GM12891 (cell line): ENCODE results near the gene AGBL1.
"Not testable (repeated sequence)": the region's sequence is repeated elsewhere in the genome, so short reads cannot be mapped to it uniquely, and the experiment has no call there.

ENCODE experiments used
- DNase-seq: peaks from one replicate; pipeline ENCODE4 v3.0.0; 2011; ENCODE audit warnings: low spot score; ENCODE audit not compliant: insufficient read length
- FAIRE-seq: peaks from 2 replicates; lab custom pipeline; 2011; peaks lifted over from hg19 to GRCh38; lab: Jason Lieb, UNC
- PAX5 ChIP-seq: IDR thresholded peaks from 2 replicates; pipeline ENCODE4 v1.6.1; 2011; ENCODE audit warnings: low read length, moderate library complexity, mild to moderate bottlenecking; ENCODE audit not compliant: insufficient read depth, severe bottlenecking
- POLR2A ChIP-seq: IDR thresholded peaks from 2 replicates; pipeline ENCODE4 v1.6.1; 2011; ENCODE audit warnings: low read depth, low read length, control low read depth
- POLR2AphosphoS5 ChIP-seq: IDR thresholded peaks from 2 replicates; pipeline ENCODE4 v1.6.1; 2011; ENCODE audit warnings: low read depth, low read length, control low read depth
- POU2F2 ChIP-seq: IDR thresholded peaks from 2 replicates; pipeline ENCODE4 v1.6.1; 2011; ENCODE audit warnings: low read depth, mild to moderate bottlenecking, control low read depth, low read length, moderate library complexity
- SPI1 ChIP-seq: IDR thresholded peaks from 2 replicates; pipeline ENCODE4 v1.6.1; 2011; ENCODE audit warnings: low read depth, low read length, control low read depth
- TAF1 ChIP-seq: IDR thresholded peaks from 2 replicates; pipeline ENCODE4 v1.6.1; 2011; ENCODE audit warnings: low read depth, low read length, control low read depth

AGBL1 gene

GRCh38 chr15:86080302-86080701 lies 631 bp downstream of the AGBL1 start:
- TF ChIP-seq POLR2A, result no peak
- TF ChIP-seq TAF1, result no peak
- TF ChIP-seq SPI1, result no peak
- TF ChIP-seq POLR2AphosphoS5, result no peak
- TF ChIP-seq POU2F2, result no peak
- TF ChIP-seq PAX5, result no peak
- no peak for FAIRE-seq
- no peak for DNase-seq

GRCh38 chr15:86082619-86083380 lies 3.1 kb downstream of the AGBL1 start:
- DNase-seq (no peak), FAIRE-seq (no peak)
- no peak for TF ChIP-seq POU2F2
- TF ChIP-seq POLR2A, result no peak
- TF ChIP-seq SPI1, result no peak
- TF ChIP-seq PAX5, result no peak
- TF ChIP-seq TAF1, result no peak
- no peak for TF ChIP-seq POLR2AphosphoS5

- FAIRE-seq (no peak), DNase-seq (no peak)
- TF ChIP-seq SPI1 (no peak), POU2F2 (no peak), PAX5 (no peak), TAF1 (no peak)
Measured at GRCh38 chr15:86087808-86088207, 8.1 kb downstream of the AGBL1 start.

- FAIRE-seq, result no peak
- TF ChIP-seq POLR2AphosphoS5 (no peak), TAF1 (no peak), SPI1 (no peak), PAX5 (no peak), POLR2A (no peak), POU2F2 (no peak)
- no peak for DNase-seq
Measured at GRCh38 chr15:86089422-86089821, 9.8 kb downstream of the AGBL1 start.

- DNase-seq (no peak), FAIRE-seq (no peak)
- TF ChIP-seq POLR2AphosphoS5 (no peak), SPI1 (no peak), POU2F2 (no peak), POLR2A (no peak), PAX5 (no peak), TAF1 (no peak)
Measured at GRCh38 chr15:86101818-86102217, 22.1 kb downstream of the AGBL1 start.

- DNase-seq, result no peak
- FAIRE-seq, result no peak
- TF ChIP-seq POLR2AphosphoS5 (no peak), SPI1 (no peak), TAF1 (no peak), PAX5 (no peak), POLR2A (no peak), POU2F2 (no peak)
Measured at GRCh38 chr15:86103825-86104224, 24.2 kb downstream of the AGBL1 start.

GRCh38 chr15:86106306-86106705 lies 26.6 kb downstream of the AGBL1 start:
- FAIRE-seq, result no peak
- TF ChIP-seq POLR2AphosphoS5 (no peak), PAX5 (no peak), POU2F2 (no peak)
- DNase-seq, result no peak

- TF ChIP-seq POLR2A (no peak), TAF1 (no peak), PAX5 (no peak), POLR2AphosphoS5 (no peak), SPI1 (no peak), POU2F2 (no peak)
- no peak for FAIRE-seq
Measured at GRCh38 chr15:86115145-86115801, 35.6 kb downstream of the AGBL1 start.

GRCh38 chr15:86121568-86122225 lies 42.0 kb downstream of the AGBL1 start:
- FAIRE-seq, result no peak
- DNase-seq, result no peak
- TF ChIP-seq SPI1 (no peak), POU2F2 (no peak), POLR2A (no peak), POLR2AphosphoS5 (no peak), PAX5 (no peak), TAF1 (no peak)

More at GRCh38 chr15:86115145-86115801, 35.6 kb downstream of the AGBL1 start:
- no peak for DNase-seq

GRCh38 chr15:86122691-86123391 lies 43.2 kb downstream of the AGBL1 start:
- not testable (repeated sequence) for FAIRE-seq, DNase-seq
